ENCODE data around the gene KPNA3. TPM values are rescaled to one million over a fixed set of nuclear protein-coding genes. Genes with fewer than 3 reads are reported as not detected.

The KPNA3 gene
- total RNA-seq, 1 experiment from 2014 or later: 49.7 TPM

GRCh38 chr13:49760558-49760957, 31.9 kb downstream of the KPNA3 start:
- no peaks in the 10 kb centered on the region for H4K20me1 ChIP-seq (ENCODE audit: control insufficient read depth, insufficient read depth, insufficient read length)
- H3K4me2 ChIP-seq (ENCODE audit: insufficient read depth, insufficient read length, low read length): no peak overlapping the region
- H3K36me3 Mint-ChIP-seq (ENCODE audit: insufficient read depth in 1 of 3, low read depth in 3 of 3): peaks cover 51 to 58% (median 52%) of the 10 kb centered on the region in 3 experiments
- peaks cover 13% of the 10 kb centered on the region for H3K79me2 ChIP-seq (ENCODE audit: insufficient read depth, low read length)
- no peak overlapping the region for H2AFZ ChIP-seq (ENCODE audit: low read length)
- no peaks in the 10 kb centered on the region for H3K27me3 ChIP-seq (ENCODE audit: insufficient read depth, low read length)
- peaks cover 6% of the 10 kb centered on the region for H3K79me1 ChIP-seq (ENCODE audit: insufficient read depth, low read depth, low read length, poor library complexity, severe bottlenecking)
- H3K4me1 ChIP-seq (ENCODE audit: insufficient read depth, low read length): no peaks in the 10 kb centered on the region
- DNase-seq: no peak
- H3T11ph ChIP-seq (ENCODE audit: low read length): no peak overlapping the region
- no peak overlapping the region for H3K27ac Mint-ChIP-seq
- no peak overlapping the region for H3K9ac ChIP-seq (ENCODE audit: extremely low read depth, insufficient read length, low read length)
- no peak overlapping the region for H4K5ac ChIP-seq (ENCODE audit: insufficient read length, low read depth, low read length)
- no peak overlapping the region for H4K8ac ChIP-seq (replicated peaks; ENCODE audit: insufficient read length, low read depth, low read length)
- no CpG with 5 or more reads among the region's 5 CpGs for WGBS (ENCODE audit: extremely low coverage, insufficient read length, low lambda C conversion rate)
- no peak overlapping the region for H3K14ac ChIP-seq (ENCODE audit: insufficient read depth, low read length)
- H3K56ac ChIP-seq (ENCODE audit: insufficient read length, low read depth, low read length): no peak overlapping the region
- H2AK5ac ChIP-seq (ENCODE audit: insufficient read length, low read length): no peak overlapping the region
- H3K9me3 ChIP-seq (ENCODE audit: control insufficient read depth, low read depth, low read length): peaks cover 17% of the 10 kb centered on the region
- H3K4me3 Mint-ChIP-seq: no peak overlapping the region
- no peak overlapping the region for H2BK15ac ChIP-seq (ENCODE audit: low read depth, low read length)
- no peak overlapping the region for H2BK20ac ChIP-seq (ENCODE audit: low read depth, low read length, poor library complexity, severe bottlenecking)
- H3K4me1 Mint-ChIP-seq: no peaks in the 10 kb centered on the region
- H3K23ac ChIP-seq (ENCODE audit: insufficient read length, low read depth, low read length): no peak overlapping the region
- H4K91ac ChIP-seq (ENCODE audit: insufficient read length, low read depth, low read length): no peak overlapping the region
- no peak overlapping the region for H3K18ac ChIP-seq (ENCODE audit: insufficient read length, low read depth, low read length)
- no peak overlapping the region for H2BK120ac ChIP-seq (ENCODE audit: low read depth, low read length, poor library complexity, severe bottlenecking)
- peaks cover 28 to 45% of the 10 kb centered on the region in 2 experiments for H3K9me3 Mint-ChIP-seq
- no peaks in the 10 kb centered on the region for H3K27me3 Mint-ChIP-seq (ENCODE audit: low read depth)
- TF ChIP-seq CTCF (conservative IDR thresholded peaks at IDR 0.05): no peak
- no peak overlapping the region for H3K4ac ChIP-seq (ENCODE audit: low read depth, low read length)
- no peak overlapping the region for H3K27ac ChIP-seq (ENCODE audit: insufficient read length, low read depth, low read length)
- H2BK12ac ChIP-seq (ENCODE audit: insufficient read length, low read depth, low read length): no peak overlapping the region
- no peaks in the 10 kb centered on the region for H3K23me2 ChIP-seq (ENCODE audit: insufficient read length, low read depth, low read length, poor library complexity, severe bottlenecking)
- H2BK5ac ChIP-seq (ENCODE audit: insufficient read length, low read length): no peak overlapping the region
